Embryonic facial prominence (tissue), 1 donor: Measurements from ENCODE around the gene CHMP6.

Source experiments
- DNase-seq: peaks from one replicate; pipeline ENCODE4 v3.0.0-alpha.2; 2016; ENCODE audit errors: extremely low spot score

The CHMP6 gene

DNA sequence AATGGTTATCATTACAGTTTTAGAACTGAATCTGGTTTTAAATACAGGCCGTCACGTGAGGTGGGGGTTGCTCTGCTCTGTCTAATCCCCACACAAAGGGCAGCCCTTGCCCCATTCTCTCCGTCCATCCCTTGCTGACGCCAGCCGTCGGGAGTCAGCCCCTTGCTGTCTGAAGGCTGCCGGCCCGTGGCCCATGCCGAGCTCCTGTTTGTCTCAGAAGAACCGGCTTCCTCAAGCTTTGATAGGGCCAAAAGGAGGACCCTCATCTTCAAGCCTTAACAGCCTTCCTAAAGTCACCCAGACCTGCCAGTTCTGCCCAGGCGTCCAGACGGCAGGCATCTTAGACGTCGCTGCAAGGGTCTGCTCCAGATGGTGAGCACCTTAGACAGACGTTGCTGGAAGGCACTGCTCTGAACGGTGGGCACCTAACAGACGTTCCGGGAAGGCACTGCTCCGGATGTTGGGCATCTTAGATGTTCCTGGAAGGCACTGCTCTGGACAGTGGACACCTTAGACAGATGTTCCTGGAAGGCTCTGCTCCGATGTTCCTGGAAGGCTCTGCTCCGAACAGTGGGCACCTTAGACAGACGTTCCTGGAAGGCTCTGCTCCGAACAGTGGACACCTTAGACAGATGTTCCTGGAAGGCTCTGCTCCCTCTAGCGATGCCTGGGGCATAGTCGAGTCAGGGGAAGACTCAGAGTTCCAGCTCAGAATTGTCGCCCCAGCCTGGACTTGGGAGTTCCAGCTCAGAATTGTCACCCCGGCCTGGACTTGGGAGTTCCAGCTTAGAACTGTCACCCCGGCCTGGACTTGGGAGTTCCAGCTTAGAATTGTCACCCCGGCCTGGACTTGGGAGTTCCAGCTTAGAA lies 35.1 kb upstream of the CHMP6 start:
- DNase-seq: no peak

DNA sequence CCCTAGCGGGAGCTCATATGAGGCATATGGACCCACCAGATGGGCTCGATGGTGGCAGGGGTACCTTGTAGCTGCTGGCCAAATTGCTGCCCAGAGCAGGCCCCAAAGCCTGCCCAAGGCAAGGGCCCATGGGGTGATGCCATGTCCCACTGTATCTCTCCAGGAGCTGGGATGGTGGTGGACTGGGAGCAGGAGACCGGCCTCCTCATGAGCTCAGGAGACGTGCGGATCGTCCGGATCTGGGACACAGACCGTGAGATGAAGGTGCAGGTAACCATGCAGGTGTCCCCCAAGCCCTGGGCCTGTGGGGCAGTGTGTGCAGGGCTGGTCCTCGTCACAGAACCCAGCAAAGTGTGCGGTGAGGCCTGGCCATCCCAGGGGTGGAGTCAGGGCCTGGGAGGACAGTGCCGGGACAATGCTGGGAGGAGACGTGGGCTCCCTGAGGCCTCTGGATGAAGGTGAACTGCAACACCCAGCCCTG lies 34.1 kb upstream of the CHMP6 start:
- no peak for DNase-seq

DNA sequence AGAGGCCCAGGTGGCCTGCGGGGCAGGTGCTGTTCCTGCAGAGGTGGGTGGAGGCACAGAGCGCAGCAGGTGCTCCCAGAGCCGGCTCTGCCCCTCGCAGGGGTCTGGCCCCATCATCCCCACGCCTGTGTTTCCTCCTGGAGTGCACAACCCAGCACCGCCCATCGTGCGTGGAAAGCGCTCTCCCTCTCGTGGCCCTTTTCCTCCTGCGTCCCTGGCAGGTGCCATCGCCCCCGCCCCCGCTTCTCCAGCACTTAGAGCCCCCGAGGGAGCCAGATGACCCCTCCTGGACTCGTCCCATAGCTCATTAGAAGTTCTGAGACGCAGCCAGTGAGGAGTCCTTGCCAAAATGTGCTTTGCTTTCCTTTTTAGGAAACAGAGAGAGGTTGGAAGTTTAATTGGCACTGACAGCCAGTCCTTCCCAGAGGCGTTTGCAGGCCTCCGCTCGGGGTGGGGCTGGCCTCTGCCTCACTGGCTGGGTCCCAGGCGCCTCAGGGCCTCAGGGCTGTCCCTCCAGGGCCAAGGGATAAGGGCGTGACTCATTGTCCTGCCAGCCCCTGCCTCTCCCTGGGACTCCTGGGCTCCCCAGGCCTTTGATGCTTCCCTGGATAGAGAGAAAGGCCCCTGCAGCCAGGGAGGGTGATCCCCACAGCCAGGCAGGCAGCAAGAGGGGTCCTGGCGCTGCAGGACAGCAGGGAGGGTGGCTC lies 32.2 kb upstream of the CHMP6 start:
- no peak for DNase-seq

DNA sequence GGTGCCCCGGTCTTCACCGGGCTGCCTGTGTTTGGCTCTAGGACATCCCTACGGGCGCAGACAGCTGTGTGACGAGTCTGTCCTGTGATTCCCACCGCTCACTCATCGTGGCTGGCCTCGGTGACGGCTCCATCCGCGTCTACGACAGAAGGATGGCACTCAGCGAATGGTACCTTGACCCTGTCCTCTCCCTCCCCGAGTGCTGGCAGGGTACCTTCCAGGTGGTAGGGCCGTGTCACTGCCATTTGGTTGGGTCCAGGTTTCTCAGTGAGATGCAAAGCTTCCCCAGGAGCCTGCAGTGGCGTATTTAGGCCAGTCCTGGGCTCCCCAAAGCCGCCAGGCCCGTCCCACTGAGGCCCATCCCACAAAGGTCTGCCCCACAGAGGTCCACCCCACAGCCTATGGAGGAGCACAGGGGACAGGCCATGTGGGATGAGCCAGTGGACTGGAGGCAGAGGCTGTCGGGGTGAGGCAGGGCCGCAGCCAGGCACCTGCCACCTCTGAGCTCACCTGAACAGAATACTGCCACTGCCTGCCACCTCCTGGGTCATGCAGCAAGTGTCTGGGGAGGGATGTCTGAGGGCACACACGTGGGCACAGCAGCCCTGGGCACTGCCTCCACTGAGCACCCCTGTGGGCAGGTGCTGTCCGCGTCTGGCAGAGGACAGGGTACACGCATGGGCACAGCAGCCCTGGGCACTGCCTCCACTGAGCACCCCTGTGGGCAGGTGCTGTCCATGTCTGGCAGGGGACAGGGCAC lies 31.4 kb upstream of the CHMP6 start:
- DNase-seq: no peak

DNA sequence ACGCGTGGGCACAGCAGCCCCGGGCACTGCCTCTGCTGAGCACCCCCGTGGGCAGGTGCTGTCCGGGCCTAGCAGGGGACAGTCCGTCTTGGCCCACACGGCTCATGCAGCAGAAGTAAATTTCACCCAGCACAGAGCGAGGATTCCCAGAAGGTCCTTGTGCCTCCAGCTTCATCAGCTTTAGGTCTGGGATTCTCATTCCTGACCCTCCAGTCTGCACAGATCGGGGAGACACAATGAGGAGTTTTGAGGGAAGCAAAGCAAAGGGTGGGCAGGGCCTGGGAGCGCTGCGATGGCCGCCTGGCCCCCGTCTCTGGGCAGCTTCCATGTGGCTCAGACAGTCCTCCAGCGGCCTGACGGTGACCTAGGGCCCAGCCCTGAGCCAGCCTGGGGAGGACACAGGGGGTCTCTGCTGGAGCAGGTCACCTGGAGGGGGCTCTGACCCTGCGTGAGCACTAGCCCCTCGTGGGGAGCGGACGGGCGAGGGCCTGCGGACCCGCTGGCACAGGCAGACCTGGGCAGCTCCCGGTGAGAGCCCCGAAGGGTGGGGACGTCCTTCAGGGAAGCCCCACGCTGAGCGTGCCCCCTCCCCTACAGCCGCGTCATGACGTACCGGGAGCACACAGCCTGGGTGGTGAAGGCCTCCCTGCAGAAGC lies 30.7 kb upstream of the CHMP6 start:
- no peak for DNase-seq

DNA sequence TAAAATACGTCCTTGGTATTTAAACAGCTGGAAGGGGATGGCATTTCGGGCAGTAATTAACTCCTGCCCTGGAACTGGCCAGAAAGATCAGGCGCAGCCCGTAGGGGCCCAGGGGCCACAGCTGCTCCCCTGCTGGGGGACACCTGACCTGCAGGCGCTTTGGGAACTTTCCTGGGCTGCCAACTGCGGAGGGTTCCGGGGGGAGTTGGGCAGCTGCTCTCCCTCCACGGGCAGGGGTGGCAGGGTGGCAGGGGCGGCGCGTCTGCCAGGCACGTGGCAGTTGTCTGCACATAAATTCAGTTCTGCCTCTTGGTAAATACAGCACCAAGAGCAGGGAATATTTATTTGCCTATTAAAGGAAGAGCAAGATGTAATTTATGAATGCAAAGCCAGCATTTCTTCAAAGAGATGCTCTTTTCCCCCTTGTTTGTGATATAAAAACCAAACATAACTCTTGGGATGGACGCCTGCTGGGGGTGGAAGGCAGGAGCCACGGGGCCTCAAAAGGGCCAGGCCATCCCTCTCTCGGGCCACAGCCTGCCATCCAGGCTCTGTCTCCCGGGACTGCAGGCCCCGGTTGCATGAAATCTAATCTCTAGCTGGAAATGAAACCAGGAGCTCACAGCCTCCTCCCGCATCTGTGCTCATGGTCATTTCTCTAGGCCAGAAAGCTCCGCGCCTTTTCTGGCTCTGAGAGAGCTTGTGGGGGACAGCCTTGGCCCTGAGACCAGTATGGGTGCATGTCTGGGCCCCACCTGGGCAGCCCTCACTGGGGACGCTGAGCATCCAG lies 29.9 kb upstream of the CHMP6 start:
- DNase-seq: no peak

DNA sequence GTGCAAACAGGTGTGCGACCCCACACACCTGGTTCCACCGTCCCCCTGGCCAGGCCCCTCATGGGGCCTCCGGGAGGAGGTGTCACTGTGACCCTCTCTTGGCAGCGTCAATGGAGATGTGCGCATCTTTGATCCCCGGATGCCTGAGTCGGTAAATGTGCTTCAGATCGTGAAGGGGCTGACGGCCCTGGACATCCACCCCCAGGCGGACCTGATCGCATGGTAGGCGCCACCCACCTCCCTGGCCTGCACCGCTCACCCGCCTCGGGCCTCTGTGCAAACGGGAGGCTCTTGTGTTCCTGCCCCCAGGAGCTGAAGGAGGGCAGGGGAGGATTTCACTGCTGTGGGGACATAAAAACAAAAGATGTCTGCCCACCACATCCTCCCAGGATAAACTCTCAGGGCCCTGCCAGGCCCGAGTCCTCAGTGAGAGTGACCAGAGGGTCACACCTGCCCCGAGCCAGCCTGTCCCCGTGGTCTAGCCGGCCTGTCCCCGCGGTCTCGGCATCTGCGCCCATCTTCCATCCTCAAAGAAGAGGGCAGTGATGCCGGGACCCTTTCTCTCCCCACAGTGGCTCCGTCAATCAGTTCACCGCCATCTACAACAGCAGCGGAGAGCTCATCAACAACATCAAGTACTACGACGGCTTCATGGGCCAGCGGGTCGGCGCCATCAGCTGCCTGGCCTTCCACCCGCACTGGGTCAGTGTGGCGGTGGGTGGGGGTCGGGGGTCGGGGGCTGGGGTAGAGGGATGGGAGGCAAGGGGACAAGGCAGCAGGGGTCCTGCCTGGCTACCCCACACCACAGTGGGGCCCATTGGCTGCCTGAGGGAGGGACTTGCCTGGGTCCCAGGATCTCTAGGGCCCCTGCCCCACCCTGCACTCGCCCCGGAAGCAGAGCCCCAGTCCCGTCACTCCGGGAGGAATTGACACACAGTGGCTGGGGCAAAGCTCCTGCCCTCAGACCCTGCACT lies 29.0 kb upstream of the CHMP6 start:
- no peak for DNase-seq

DNA sequence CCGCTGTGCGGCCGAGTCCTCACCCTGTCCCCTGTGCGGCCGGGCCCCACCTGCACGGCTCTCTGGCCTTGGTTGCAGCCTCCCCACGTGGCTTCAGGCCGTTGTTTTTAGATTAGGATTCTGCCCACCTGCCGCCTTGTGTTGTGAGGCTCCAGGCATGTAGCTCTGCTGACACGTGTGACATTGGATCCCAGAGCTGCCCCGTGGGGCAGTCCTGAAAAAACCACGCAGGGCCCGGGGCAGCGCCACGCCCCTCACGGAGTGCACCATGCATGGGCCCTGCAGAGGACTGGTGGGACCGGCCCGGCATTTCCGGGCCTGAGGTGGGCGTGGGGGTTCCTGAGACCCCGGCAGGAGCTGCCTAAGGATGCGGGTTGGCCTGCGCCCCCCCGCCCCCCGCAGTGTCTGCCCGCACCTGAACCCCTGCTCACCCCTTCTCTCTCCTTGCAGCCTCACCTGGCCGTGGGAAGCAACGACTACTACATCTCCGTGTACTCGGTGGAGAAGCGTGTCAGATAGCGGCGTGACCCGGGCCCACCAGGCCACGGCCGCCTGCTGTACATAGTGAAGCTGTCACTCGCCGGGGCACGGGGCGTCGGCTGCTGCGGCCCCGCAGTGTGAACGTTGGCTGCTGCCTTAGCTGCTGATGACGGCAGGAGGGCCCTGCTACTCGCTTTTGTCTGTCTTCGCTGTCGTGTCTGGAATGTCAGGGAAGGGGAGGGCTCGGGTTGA lies 27.7 kb upstream of the CHMP6 start:
- DNase-seq: no peak

DNA sequence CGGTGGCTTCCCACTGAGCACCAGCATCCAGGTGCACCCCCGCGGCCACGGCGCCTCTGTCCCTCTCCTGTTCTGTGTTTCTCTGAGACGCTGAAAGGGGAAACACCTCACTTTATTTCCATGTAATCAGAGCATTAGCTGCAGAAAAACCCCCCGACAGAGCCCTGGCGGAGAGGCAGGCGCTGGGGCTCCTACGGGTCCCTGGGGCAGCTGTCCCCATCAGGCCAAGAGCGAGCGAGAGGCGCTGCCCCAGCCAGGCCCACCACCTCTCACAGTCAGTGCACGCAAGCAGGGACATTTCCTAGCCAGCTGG lies 27.1 kb upstream of the CHMP6 start:
- DNase-seq: no peak

DNA sequence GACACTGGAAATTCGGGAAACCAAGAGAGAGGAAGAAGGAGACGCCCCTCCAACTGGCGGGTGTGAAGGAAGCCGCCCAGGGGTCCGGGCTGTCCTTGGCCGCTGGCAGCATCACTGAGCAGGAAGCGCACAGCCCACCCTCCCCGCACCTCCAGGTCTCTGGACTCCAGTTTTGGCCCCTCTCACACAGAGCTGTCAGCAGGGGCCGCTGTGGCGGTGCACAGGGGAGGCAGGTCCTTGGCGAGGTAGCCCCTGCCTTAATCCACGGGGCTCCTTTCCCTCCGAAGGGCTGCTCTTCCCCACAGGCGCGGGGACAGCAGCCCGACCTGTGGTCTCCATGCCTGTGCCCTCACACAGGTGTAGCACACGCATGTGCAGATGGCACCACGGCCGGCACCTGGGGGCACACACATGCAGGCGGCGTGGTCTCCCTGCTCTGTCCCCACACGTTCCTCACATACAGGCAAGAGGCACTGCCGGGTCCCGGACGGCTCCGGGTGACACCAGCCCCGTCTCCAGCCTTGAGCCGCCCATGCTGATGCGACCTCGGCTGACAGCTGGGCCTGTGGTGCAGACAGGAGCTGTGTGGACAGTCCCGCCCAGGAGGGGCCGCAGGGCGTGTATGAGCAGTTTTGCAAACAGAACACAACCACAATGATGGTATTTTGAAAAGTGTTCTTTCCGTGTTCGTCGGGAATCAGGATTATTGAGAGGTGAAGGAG lies 26.6 kb upstream of the CHMP6 start:
- DNase-seq: no peak

DNA sequence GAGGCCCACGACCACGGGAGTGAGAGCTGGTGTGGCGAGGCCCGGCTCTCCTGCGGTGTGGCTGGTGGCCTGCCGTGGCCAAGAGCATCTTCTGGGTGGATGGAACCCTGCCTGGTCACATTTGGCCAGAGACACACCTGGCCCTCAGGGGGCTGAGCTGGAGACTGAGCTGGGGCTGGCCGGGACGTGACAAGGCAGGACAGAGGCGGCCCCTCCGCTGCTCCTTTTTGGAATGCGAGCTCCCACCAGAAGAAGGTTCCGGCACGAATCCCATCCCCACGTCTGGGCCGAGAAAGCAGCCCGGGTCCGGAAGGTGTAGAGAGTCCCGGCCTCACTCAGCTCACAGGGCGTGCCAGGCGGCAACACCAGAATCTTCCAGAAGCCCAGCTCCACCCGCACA lies 26.0 kb upstream of the CHMP6 start:
- no peak for DNase-seq

DNA sequence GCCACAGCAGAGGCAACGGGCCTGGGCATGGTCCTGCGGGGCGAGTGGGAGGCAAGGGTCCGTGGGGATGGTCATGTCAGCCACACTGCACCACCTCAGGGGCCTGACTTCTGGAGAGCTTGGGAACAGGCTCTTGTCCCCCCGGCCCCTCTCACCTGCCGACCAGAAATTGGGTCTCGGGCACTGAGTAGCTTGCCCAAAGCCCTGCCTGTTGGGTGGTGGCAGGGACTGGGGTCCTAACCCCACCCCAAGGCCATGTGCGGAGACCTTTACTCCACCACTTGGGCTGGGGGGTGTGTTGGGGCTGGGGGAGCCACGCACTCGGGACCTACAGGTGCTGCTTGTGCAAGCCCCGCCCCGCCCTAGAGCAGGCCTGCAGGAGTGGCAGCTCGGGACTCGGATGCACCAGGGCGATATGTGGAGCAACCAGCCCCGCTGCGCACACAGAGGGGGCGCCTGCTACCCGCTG lies 24.2 kb upstream of the CHMP6 start:
- no peak for DNase-seq

DNA sequence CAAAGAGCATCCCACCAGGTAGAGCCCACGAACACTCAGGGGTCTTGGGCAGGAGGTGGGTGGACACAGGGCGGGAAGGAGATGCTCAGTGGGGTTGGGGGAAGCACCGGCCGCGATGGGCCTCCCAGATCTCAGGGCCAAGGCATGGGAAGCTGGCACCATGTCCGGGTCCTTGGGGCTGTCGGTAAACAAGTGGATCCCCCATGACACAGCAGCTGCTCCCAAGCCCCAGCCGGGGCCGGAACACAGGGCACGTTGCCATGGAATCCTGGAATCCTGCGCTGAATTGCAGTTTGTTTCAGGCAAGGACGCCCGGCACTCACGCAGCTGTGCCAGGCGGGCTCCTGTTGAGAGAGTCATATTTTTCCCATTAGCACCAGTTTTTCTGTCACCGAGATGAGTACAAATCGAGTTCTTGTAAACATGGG lies 23.0 kb upstream of the CHMP6 start:
- DNase-seq: peak; percentile 51

DNA sequence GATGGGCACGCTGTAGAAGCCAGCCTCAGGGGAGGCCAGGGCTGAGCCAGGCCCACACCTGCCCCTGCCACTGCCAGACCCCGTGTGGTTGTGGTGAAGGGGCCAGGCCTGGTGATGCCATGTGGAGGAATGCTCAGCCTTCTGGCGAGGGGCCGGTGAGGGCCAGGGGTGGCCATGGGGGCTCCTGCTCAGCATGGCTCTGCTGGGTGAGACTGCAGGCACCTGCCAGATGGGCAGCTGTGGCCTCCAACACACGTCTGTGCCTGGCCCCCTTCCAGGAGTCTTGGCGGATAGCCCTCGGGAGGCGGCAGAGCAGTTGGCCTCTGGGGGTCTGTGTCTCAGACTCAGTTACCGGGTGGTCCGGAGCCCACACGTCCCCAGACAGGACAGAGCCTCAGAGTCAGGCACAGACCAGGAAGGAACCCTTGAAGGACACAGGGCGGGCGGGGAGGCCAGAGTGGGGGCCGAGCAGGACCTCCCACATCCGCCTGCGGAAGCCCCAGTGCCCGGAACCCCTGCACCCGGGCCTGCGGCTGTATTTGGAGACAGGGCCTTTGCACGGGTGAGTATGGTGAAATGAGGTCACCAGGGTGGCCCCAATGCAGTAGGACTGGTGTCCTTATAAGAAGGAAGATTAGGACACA lies 22.5 kb upstream of the CHMP6 start:
- DNase-seq: no peak

DNA sequence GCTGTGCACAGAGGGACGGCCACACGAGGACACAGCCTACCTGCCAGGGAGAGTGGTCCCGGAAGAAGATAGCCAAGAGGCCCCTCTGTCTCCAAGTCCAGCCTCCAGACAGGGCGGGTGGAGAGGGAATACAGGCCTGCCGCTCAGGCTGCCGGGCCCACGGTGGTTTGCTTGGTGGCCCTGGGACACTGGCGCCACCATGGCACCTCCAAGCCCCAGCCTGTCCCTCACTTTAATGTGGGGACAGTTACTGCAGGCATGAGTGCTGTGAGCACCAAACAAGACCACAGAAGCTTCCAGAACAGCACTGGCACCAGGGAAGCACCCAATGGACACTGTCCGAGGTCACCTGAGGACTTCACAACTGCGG lies 22.0 kb upstream of the CHMP6 start:
- DNase-seq: no peak

DNA sequence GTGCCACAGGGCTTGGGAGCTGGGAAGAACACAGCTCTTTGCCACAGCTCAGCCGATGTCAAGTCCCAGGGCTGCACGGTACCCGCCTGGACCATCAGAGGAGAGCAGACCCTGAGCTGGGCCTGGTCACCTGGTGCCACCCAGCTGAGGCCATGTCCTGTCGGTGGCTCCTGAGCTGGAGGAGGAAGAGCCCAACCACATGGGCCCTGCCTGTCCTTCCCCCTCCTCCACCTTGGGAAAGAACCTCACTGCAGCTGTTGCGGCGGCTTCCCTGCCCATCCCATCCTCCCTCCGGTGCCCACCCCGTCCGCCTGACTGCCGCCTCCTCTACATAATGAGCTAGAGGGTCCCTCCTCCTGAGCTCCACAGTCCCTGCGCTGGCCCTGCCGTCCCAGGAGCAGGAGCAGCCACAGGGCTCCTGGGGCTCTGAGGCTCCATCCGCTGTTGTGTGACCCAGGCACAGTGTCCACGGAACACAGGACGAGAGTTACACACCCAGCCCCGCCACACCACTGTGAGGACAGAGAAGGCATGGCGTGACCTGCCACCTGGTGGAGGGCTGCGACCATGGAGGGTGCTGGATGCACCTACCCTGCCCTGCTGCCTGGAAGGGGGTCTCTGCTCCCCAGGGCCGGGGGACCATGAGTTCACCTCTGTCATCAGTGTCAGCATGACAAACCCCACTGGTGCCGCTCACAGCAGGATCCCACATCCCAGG lies 21.4 kb upstream of the CHMP6 start:
- DNase-seq: no peak
